Astrocyte of the hippocampus (primary cell): ENCODE results near the gene CPT1C.

Experiments used
- DNase-seq: peaks from one replicate; pipeline ENCODE4 v3.0.0; 2011; ENCODE audit warnings: low read depth, low spot score

The CPT1C gene

DNA sequence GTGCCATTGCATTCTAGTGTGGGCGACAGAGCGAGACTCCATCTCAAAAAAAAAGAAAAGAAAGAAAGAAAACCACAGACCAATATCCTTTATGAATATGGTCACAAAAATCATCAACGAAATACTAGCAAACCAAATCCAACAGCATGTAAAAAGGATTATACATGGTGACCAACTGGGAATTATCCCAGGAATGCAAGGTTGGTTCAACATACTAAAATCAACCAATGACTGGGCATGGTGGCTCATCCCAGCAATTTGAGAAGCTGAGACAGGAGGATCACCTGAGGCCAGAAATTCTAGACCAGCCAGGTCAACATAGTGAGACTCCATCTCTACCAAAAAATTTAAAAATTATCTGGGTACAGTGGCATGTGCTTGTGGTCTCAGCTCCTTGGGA lies 65.0 kb downstream of the CPT1C start:
- DNase-seq, result no peak

GRCh38 chr19:49758292-49758691 lies 67.4 kb downstream of the CPT1C start:
- DNase-seq, result peak; percentile 62

- DNase-seq, result no peak
These were observed 70.3 kb downstream of the CPT1C start for GRCh38 chr19:49761249-49761624.

DNA sequence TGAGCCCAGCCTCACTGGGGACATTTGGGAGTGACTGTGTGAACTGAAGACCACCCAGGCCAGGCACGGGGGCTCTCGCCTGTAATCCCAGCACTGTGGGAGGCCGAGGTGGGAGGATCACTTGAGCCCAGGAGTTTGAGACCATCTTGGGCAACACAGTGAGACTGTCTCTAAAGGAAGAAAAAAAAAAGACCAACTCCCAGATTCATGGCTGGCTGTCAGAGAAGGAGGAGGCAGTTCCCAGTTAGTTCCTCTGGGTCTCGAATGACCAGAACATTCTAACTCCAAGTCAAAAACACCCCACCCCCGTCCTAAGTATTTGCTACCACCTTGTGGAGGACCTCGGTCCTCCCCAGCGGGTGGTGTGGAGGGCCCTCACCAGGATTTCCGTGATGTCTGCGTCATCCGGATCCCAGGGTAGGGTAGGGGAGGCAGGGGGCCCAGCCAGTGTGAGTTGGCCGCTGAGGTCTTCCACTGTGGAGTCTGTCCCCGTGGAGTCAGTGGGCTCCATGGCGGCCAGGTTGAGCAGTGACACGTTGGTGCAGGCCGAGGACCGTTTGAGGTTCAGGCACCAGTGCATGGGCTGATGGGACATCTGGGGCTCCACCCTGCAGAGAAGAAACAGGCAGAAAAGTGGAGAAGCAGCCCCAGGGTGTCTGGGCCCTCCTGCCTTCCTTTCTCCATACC lies 70.9 kb downstream of the CPT1C start:
- no peak for DNase-seq

- no peak for DNase-seq
These were observed 72.3 kb downstream of the CPT1C start, which contains the start of gene TSKS for GRCh38 chr19:49763230-49763629. TSKS (minus strand) TSS chr19:49763306; CDS start chr19:49763247, 59 bp downstream.
